ENCODE data around the gene TMEM132E.

DNA sequence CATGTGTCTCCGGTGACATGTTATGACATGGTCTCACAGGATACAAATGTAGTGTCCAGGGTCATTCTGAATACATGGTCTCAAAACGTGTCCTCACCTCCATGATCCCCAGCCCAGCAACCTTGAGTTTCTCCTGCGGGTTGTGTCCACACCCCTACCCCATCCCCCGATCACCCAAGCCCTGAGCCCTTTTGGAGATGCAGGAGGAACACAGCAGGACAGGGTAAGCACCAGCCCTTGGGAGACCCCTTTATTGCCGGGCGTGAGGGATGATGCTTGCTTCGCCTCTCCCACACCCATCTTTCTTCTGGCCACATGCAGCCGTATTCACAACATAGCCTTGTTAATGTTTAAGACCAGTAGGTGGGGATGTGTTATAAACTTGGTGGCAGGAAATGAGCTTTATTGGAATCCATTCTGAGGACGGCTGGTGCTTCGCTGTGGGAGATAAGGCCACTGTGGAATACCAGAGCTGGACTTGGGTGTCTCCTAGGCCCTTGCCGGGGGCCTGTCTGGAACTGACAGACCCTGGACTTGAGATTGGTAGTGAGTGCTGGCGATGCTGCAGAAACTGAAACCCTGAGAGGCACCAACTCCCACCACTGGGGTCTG, 5.5 kb downstream of the TMEM132E start:
- TF ChIP-seq, protein P1, sequence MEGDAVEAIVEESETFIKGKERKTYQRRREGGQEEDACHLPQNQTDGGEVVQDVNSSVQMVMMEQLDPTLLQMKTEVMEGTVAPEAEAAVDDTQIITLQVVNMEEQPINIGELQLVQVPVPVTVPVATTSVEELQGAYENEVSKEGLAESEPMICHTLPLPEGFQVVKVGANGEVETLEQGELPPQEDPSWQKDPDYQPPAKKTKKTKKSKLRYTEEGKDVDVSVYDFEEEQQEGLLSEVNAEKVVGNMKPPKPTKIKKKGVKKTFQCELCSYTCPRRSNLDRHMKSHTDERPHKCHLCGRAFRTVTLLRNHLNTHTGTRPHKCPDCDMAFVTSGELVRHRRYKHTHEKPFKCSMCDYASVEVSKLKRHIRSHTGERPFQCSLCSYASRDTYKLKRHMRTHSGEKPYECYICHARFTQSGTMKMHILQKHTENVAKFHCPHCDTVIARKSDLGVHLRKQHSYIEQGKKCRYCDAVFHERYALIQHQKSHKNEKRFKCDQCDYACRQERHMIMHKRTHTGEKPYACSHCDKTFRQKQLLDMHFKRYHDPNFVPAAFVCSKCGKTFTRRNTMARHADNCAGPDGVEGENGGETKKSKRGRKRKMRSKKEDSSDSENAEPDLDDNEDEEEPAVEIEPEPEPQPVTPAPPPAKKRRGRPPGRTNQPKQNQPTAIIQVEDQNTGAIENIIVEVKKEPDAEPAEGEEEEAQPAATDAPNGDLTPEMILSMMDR (IDR thresholded peaks at IDR 0.05) = no peak
- TF ChIP-seq POLR2A (IDR thresholded peaks at IDR 0.05) = no peak
